Measurements from ENCODE around the gene SORBS2.

- TF ChIP-seq CTCF (conservative IDR thresholded peaks at IDR 0.05; ENCODE audit: low read length) (no peak), EZH2phosphoT487 (IDR thresholded peaks at IDR 0.05; ENCODE audit: borderline replicate concordance) (no peak)
These were observed 37.8 kb downstream of the SORBS2 start for GRCh38 chr4:185774131-185774653.

Measured in Loucy (cell line).